ENCODE measurements around the gene NDST3.

The NDST3 gene

GRCh38 chr4:118213101-118213500 is 178.8 kb downstream of the NDST3 start:
- no peak for DNase-seq (ENCODE audit: extremely low spot score)
- ChIA-PET CTCF (interaction anchor here (0.8 to 3.0 kb wide), 2 partner anchors 10 to 26 kb away, joined by 3 to 16 read pairs; no protein-coding TSS in a partner anchor), POLR2A (no interaction called here)
- no peak for TF ChIP-seq CTCF (IDR thresholded peaks at IDR 0.05; ENCODE audit: control extremely low read depth, extremely low read depth, low read depth, missing control alignments)

GRCh38 chr4:118215826-118216225 is 181.5 kb downstream of the NDST3 start:
- ChIA-PET POLR2A (no interaction called here), CTCF (interaction anchor here (1.0 kb wide), 1 partner anchor 19 kb away, joined by 4 read pairs; no protein-coding TSS in a partner anchor)
- TF ChIP-seq CTCF (IDR thresholded peaks at IDR 0.05; ENCODE audit: control extremely low read depth, extremely low read depth, low read depth, missing control alignments) = no peak
- no peak for DNase-seq (ENCODE audit: extremely low spot score)

GRCh38 chr4:118221227-118221800 is 187.0 kb downstream of the NDST3 start:
- POLR2A ChIA-PET = no interaction called here
- CTCF ChIA-PET = interaction anchor here (1.5 to 4.0 kb wide), 2 partner anchors 13 to 22 kb away, joined by 4 to 25 read pairs; no protein-coding TSS in a partner anchor
- DNase-seq (ENCODE audit: extremely low spot score) = no peak
- no peak for TF ChIP-seq CTCF (IDR thresholded peaks at IDR 0.05; ENCODE audit: control extremely low read depth, extremely low read depth, low read depth, missing control alignments)

- peak; percentile 15 for DNase-seq (ENCODE audit: extremely low spot score)
- POLR2A ChIA-PET = no interaction called here
Measured at GRCh38 chr4:118224243-118224829, 190.1 kb downstream of the NDST3 start.

GRCh38 chr4:118225511-118225910 is 191.2 kb downstream of the NDST3 start:
- CTCF ChIA-PET = interaction anchor here (0.9 to 4.0 kb wide), 7 partner anchors 9 to 1091 kb away, joined by 3 to 25 read pairs (median 5); no protein-coding TSS in a partner anchor
- no peak for DNase-seq (ENCODE audit: extremely low spot score)
- POLR2A ChIA-PET = no interaction called here
- TF ChIP-seq CTCF (IDR thresholded peaks at IDR 0.05; ENCODE audit: control extremely low read depth, extremely low read depth, low read depth, missing control alignments) = no peak

More at GRCh38 chr4:118224243-118224829, 190.1 kb downstream of the NDST3 start:
- TF ChIP-seq CTCF (IDR thresholded peaks at IDR 0.05; ENCODE audit: control extremely low read depth, extremely low read depth, low read depth, missing control alignments) = peak; percentile 63
- CTCF ChIA-PET = interaction anchor here (0.6 to 4.0 kb wide), 15 partner anchors 10 to 1866 kb away, joined by 3 to 25 read pairs (median 4); no protein-coding TSS in a partner anchor

- ChIA-PET POLR2A (no interaction called here), CTCF (interaction anchor here (1.3 to 1.6 kb wide), 2 partner anchors 13 to 26 kb away, joined by 4 to 5 read pairs; no protein-coding TSS in a partner anchor)
- no peak for DNase-seq (ENCODE audit: extremely low spot score)
- TF ChIP-seq CTCF (IDR thresholded peaks at IDR 0.05; ENCODE audit: control extremely low read depth, extremely low read depth, low read depth, missing control alignments) = no peak
Measured at GRCh38 chr4:118226311-118227010, 192.2 kb downstream of the NDST3 start.
